SK-N-SH (cell line): ENCODE data around the gene AGMO. TPM values are rescaled to one million over a fixed set of nuclear protein-coding genes. Genes with fewer than 3 reads are reported as not detected.
A peak's percentile ranks its signal among the peaks of the same experiment; 100 is the strongest.

ENCODE experiments used
- CTCF ChIA-PET: fragments of 300-600, 350-600 bp; formaldehyde crosslinking; extraction: SDS; loops from one replicate; lab custom pipeline; 2021; lab: Yijun Ruan, JAX
- POLR2A ChIA-PET: fragments of 350-600 bp; sonication (Branson Sonifier 250); formaldehyde crosslinking; extraction: SDS; loops from one replicate; lab custom pipeline; 2020; ENCODE audit warnings: antibody characterized with exemption, inconsistent platforms; lab: Yijun Ruan, JAX
- DNase-seq: peaks from one replicate; pipeline ENCODE4 v3.0.0; 2012
- H2AFZ ChIP-seq: fragments of 200-600 bp; sonication (generic); 2 replicates; pipeline ENCODE4 v1.8.1; 2016; ENCODE audit warnings: antibody characterized with exemption, mild to moderate bottlenecking, low read depth
- H3F3A ChIP-seq: fragments of 200-600 bp; sonication (generic); replicated peaks from 2 replicates; pipeline ENCODE3; 2016; ENCODE audit warnings: antibody characterized with exemption, mild to moderate bottlenecking; ENCODE audit not compliant: insufficient read depth
- H3K27ac ChIP-seq, 2 experiments: fragments of 200-500 bp in 1 of 2; fragments of 200-600 bp in 1 of 2; sonication (Bioruptor generic) in 1 of 2; sonication (generic), shearing (Covaris generic) in 1 of 2; 2 replicates each; pipeline versions ENCODE4 v1.5.1 to v1.6.1; 2014 to 2016; ENCODE audit warnings: low read depth in 2 of 2, inconsistent platforms in 1 of 2, low read length in 1 of 2, mild to moderate bottlenecking in 1 of 2, mixed read lengths in 1 of 2
- H3K27me3 ChIP-seq: fragments of 200-600 bp; sonication (generic), shearing (Covaris generic); 2 replicates; pipeline ENCODE4 v1.6.1; 2016; ENCODE audit warnings: mixed run types; ENCODE audit not compliant: insufficient read depth
- H3K36me3 ChIP-seq, 2 experiments: fragments of 200-500 bp in 1 of 2; fragments of 200-600 bp in 1 of 2; sonication (Bioruptor generic) in 1 of 2; sonication (generic) in 1 of 2; replicated peaks in 1 of 2; 2 replicates each; pipeline versions ENCODE3 to v1.5.1; 2014 to 2016; ENCODE audit warnings: low read length in 1 of 2, mild to moderate bottlenecking in 1 of 2; ENCODE audit not compliant: insufficient read depth in 2 of 2, control insufficient read depth in 1 of 2
- H3K4me1 ChIP-seq, 2 experiments: fragments of 200-500 bp in 1 of 2; fragments of 200-600 bp in 1 of 2; sonication (Bioruptor generic) in 1 of 2; sonication (generic), shearing (Covaris generic) in 1 of 2; 2 replicates each; pipeline versions ENCODE4 v1.5.1 to v1.6.1; 2014 to 2016; ENCODE audit warnings: low read depth in 1 of 2, low read length in 1 of 2, mixed run types in 1 of 2; ENCODE audit not compliant: insufficient read depth in 2 of 2, control insufficient read depth in 1 of 2
- H3K4me2 ChIP-seq: fragments of 200-600 bp; sonication (generic), shearing (Covaris generic); 2 replicates; pipeline ENCODE4 v1.6.1; 2017; ENCODE audit warnings: mixed run types
- H3K4me3 ChIP-seq, 2 experiments: fragments of 200-500 bp in 1 of 2; fragments of 200-600 bp in 1 of 2; sonication (Bioruptor generic) in 1 of 2; sonication (generic), shearing (Covaris generic) in 1 of 2; 2 replicates each; pipeline versions ENCODE4 v1.5.1 to v1.8.1; 2014 to 2016; ENCODE audit warnings: low read depth in 2 of 2, inconsistent platforms in 1 of 2, low read length in 1 of 2, mild to moderate bottlenecking in 1 of 2, mixed read lengths in 1 of 2, moderate library complexity in 1 of 2
- H3K79me2 ChIP-seq: fragments of 200-600 bp; sonication (generic); 2 replicates; pipeline ENCODE4 v1.8.1; 2017; ENCODE audit warnings: mild to moderate bottlenecking; ENCODE audit not compliant: insufficient read depth
- H3K9ac ChIP-seq: fragments of 200-600 bp; sonication (generic); 2 replicates; pipeline ENCODE4 v1.6.1; 2017; ENCODE audit warnings: mixed run types
- H3K9me2 ChIP-seq: fragments of 200-600 bp; sonication (generic); 2 replicates; pipeline ENCODE4 v1.6.1; 2017; ENCODE audit warnings: mixed run types
- H3K9me3 ChIP-seq: fragments of 200-600 bp; sonication (generic); 2 replicates; pipeline ENCODE4 v1.6.1; 2017; ENCODE audit warnings: mixed run types, mild to moderate bottlenecking, moderate library complexity
- H4K20me1 ChIP-seq: fragments of 200-600 bp; sonication (generic); 2 replicates; pipeline ENCODE4 v1.6.1; 2017; ENCODE audit warnings: mild to moderate bottlenecking, mixed run types; ENCODE audit not compliant: insufficient read depth
- CHD2 ChIP-seq: fragments of 150-350 bp; IDR thresholded peaks from 2 replicates; pipeline ENCODE4 v1.6.1; 2018; ENCODE audit warnings: low read length; ENCODE audit not compliant: partially characterized antibody
- CTCF ChIP-seq: fragments of 200-600 bp; sonication (generic); IDR thresholded peaks from 2 replicates; pipeline ENCODE4 v1.6.1; 2017; ENCODE audit warnings: antibody characterized with exemption, mild to moderate bottlenecking, moderate library complexity
- ELF1 ChIP-seq: IDR thresholded peaks from 2 replicates; pipeline ENCODE4 v1.4.0; 2012
- EP300 ChIP-seq, 2 experiments: IDR thresholded peaks; 2 replicates each; pipeline versions ENCODE4 v1.4.0 to v1.6.1; 2012; ENCODE audit warnings: borderline replicate concordance in 1 of 2, low read depth in 1 of 2, low read length in 1 of 2
- EZH2phosphoT487 ChIP-seq: fragments of 200-600 bp; sonication (generic); IDR thresholded peaks from 2 replicates; pipeline ENCODE4 v1.6.1; 2017; ENCODE audit warnings: low read depth, mixed run types, mild to moderate bottlenecking, antibody characterized with exemption, moderate library complexity, borderline replicate concordance
- FOSL2 ChIP-seq: IDR thresholded peaks from 2 replicates; pipeline ENCODE4 v1.4.0; 2012; ENCODE audit warnings: low read depth, mild to moderate bottlenecking, moderate library complexity, borderline replicate concordance
- FOXJ3 ChIP-seq: sonication (generic); formaldehyde crosslinking; IDR thresholded peaks from 2 replicates; pipeline ENCODE4 v1.5.1; 2020; ENCODE audit warnings: mild to moderate bottlenecking, missing genetic modification reagents
- GATA2 ChIP-seq: sonication (generic); formaldehyde crosslinking; IDR thresholded peaks from 2 replicates; pipeline ENCODE4 v1.5.0; 2020; ENCODE audit warnings: mild to moderate bottlenecking, missing genetic modification reagents
- IRF3 ChIP-seq: fragments of 150-350 bp; IDR thresholded peaks from 2 replicates; pipeline ENCODE4 v1.6.1; 2016; ENCODE audit warnings: mild to moderate bottlenecking, low read depth, low read length
- MEF2A ChIP-seq: IDR thresholded peaks from 2 replicates; pipeline ENCODE4 v1.4.0; 2012; ENCODE audit warnings: low read depth, borderline replicate concordance
- MXI1 ChIP-seq: IDR thresholded peaks from 2 replicates; pipeline ENCODE4 v1.6.1; 2012; ENCODE audit warnings: mild to moderate bottlenecking, low read depth, low read length, improper control_type of control experiment
- NFIC ChIP-seq: IDR thresholded peaks from 2 replicates; pipeline ENCODE4 v1.4.0; 2012; ENCODE audit warnings: borderline replicate concordance
- NRF1 ChIP-seq: IDR thresholded peaks from 2 replicates; pipeline ENCODE4 v1.6.1; 2012; ENCODE audit warnings: low read depth, mild to moderate bottlenecking, low read length
- PBX3 ChIP-seq: IDR thresholded peaks from 2 replicates; pipeline ENCODE4; 2012
- POLR2AphosphoS5 ChIP-seq: IDR thresholded peaks from 2 replicates; pipeline ENCODE4 v1.6.1; 2012; ENCODE audit warnings: low read depth, low read length
- RCOR1 ChIP-seq: fragments of 150-350 bp; IDR thresholded peaks from 2 replicates; pipeline ENCODE4 v1.6.1; 2017; ENCODE audit warnings: antibody characterized with exemption, low read length
- RFX5 ChIP-seq: IDR thresholded peaks from 2 replicates; pipeline ENCODE4 v1.6.1; 2012; ENCODE audit warnings: mild to moderate bottlenecking, improper control_type of control experiment, low read length
- RXRA ChIP-seq: IDR thresholded peaks from 2 replicates; pipeline ENCODE4 v1.4.0; 2012; ENCODE audit warnings: low read depth, mild to moderate bottlenecking, borderline replicate concordance
- SIN3A ChIP-seq: IDR thresholded peaks from 2 replicates; pipeline ENCODE4 v1.6.1; 2012; ENCODE audit warnings: low read depth, mild to moderate bottlenecking, low read length, moderate library complexity, borderline replicate concordance
- TAF1 ChIP-seq: IDR thresholded peaks from 2 replicates; pipeline ENCODE4 v1.6.1; 2012; ENCODE audit warnings: low read depth, mild to moderate bottlenecking, low read length, moderate library complexity, borderline replicate concordance
- TCF12 ChIP-seq: IDR thresholded peaks from 2 replicates; pipeline ENCODE4 v1.4.0; 2012
- TEAD4 ChIP-seq: IDR thresholded peaks from 2 replicates; pipeline ENCODE4 v1.4.0; 2012; ENCODE audit warnings: mild to moderate bottlenecking, borderline replicate concordance; ENCODE audit not compliant: insufficient read depth
- USF1 ChIP-seq: IDR thresholded peaks from 2 replicates; pipeline ENCODE4 v1.4.0; 2012; ENCODE audit warnings: low read depth, borderline replicate concordance
- USF2 ChIP-seq: fragments of 150-350 bp; IDR thresholded peaks from 2 replicates; pipeline ENCODE4 v1.6.1; 2017; ENCODE audit warnings: antibody characterized with exemption, low read length, low read depth, borderline replicate concordance
- YY1 ChIP-seq: IDR thresholded peaks from 2 replicates; pipeline ENCODE4 v1.4.0; 2012; ENCODE audit warnings: low read depth, mild to moderate bottlenecking
- ZBTB33 ChIP-seq: IDR thresholded peaks from 2 replicates; pipeline ENCODE4 v1.4.0; 2012; ENCODE audit warnings: low read depth, borderline replicate concordance
- WGBS: methylation state at CpG from one replicate; pipeline ENCODE4 v1.1.6; 2017; ENCODE audit warnings: low lambda C conversion rate; 5-methylcytosine and 5-hydroxymethylcytosine counted together
- polyA plus RNA-seq, 3 experiments: library from polyadenylated mRNA; depleted of rRNA; stranded (reverse); fragments of >200 nt; gene quantifications; 2 replicates each; pipeline ENCODE4 v1.2.3, GENCODE V29; 2012

The AGMO gene
- polyA plus RNA-seq, 1 of the 3 experiments (the other 2 are of a cell fraction): 0.05 TPM

- Histone ChIP-seq H3K9me2 (no peaks in the 10 kb centered on the region), H2AFZ (no peak overlapping the region), H3K27ac (no peak overlapping the region), H3F3A (peaks cover 4% of the 10 kb centered on the region), H4K20me1 (no peaks in the 10 kb centered on the region), H3K36me3 (no peaks in the 10 kb centered on the region), H3K9me3 (no peaks in the 10 kb centered on the region; the same call in 1 of the 2 replicates), H3K27me3 (no peaks in the 10 kb centered on the region), H3K4me3 (no peak overlapping the region), H3K9ac (no peak overlapping the region), H3K4me2 (no peak overlapping the region), H3K79me2 (no peaks in the 10 kb centered on the region), H3K4me1 (no peaks in the 10 kb centered on the region; a peak in 1 of 4 replicates)
- CTCF ChIA-PET: no interaction called here
- POLR2A ChIA-PET: no interaction called here
- 8% methylated on average over 3 of the region's 3 CpGs for WGBS
- DNase-seq: no peak
- TF ChIP-seq IRF3 (no peak), MEF2A (no peak), YY1 (no peak), TAF1 (no peak), MXI1 (no peak), EZH2phosphoT487 (no peak), RXRA (no peak), USF2 (no peak), FOXJ3 (CRISPR knock-in tag) (no peak), NFIC (peak; percentile 84), GATA2 (CRISPR knock-in tag) (no peak), TEAD4 (no peak), CHD2 (no peak), ELF1 (no peak), TCF12 (peak; percentile 37), NRF1 (no peak), USF1 (no peak), RCOR1 (no peak), PBX3 (peak; percentile 61), SIN3A (no peak), POLR2AphosphoS5 (no peak), FOSL2 (peak; percentile 27; the same call in 1 of the 2 replicates), EP300 (IDR thresholded peaks at IDR 0.05; ENCODE audit: borderline replicate concordance in 1 of 2, low read depth in 1 of 2, low read length in 1 of 2) (no peak), ZBTB33 (no peak), CTCF (no peak), RFX5 (no peak)
Observed at GRCh38 chr7:15571301-15571878, 9.6 kb upstream of the AGMO start.
